ENCODE results near the gene SCGB3A1.
A peak's percentile ranks its signal among the peaks of the same experiment; 100 is the strongest.

Gene SCGB3A1

DNA sequence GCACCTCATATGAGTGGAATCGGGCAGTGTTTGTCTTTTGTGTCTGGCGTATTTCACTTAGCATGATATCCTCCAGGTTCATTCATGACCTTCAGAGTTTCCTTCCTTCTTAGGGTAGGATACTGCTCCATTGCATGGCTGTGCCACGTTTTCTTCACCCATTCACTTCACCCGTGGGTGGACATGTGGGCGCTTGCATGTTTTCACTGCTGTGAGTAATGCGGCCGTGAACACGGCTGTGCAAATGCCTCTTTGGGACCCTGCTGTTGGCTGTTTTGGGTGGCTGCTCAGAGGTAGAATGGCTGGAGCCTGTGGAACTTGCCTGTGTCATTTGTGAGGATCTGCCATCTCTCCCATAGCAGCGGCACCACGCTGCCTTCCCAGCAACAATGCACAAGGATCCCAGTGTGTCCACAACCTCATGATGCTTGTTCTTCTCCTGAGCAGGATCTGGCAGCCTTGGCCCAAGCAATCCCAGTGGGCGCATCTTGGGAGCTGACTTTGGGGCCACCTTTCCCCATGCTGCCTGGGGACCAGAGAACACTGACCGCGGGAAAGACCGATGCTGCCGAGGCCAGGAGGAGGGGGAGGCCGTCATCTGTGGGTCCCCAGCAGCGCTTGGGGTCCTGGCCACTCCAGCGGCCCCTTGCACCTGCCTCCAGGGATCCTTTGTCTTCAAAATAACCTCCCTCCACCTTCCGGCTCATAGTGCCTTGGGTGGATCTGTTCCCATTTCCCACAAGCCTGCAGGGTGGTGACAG, 2.3 kb upstream of the SCGB3A1 start:
- Histone ChIP-seq H3K4me3 (no peak overlapping the region), H3K36me3 (no peaks in the 10 kb centered on the region), H3K9ac (no peak overlapping the region), H3K9me3 (no peaks in the 10 kb centered on the region), H4K20me1 (peaks cover 19% of the 10 kb centered on the region), H3K4me1 (peaks cover 27% of the 10 kb centered on the region), H3K27ac (no peak overlapping the region), H3K27me3 (peaks cover 54% of the 10 kb centered on the region), H3K4me2 (no peak overlapping the region)
- TF ChIP-seq Cebpa-rat (IDR thresholded peaks at IDR 0.05) = no peak

- H3K9me3 ChIP-seq = no peaks in the 10 kb centered on the region
- peaks cover 12% of the 10 kb centered on the region for H3K4me1 ChIP-seq
- no peak for TF ChIP-seq Cebpa-rat (IDR thresholded peaks at IDR 0.05)
- H3K9ac ChIP-seq = no peak overlapping the region
- no peaks in the 10 kb centered on the region for H3K36me3 ChIP-seq
- no peak overlapping the region for H3K27ac ChIP-seq
- peaks cover 19% of the 10 kb centered on the region for H4K20me1 ChIP-seq
- no peak overlapping the region for H3K4me3 ChIP-seq
- peaks cover 54% of the 10 kb centered on the region for H3K27me3 ChIP-seq
- H3K4me2 ChIP-seq = no peak overlapping the region
These were observed 877 bp upstream of the SCGB3A1 start for GRCh38 chr5:180592176-180592575.

GRCh38 chr5:180590543-180591310, 572 bp downstream of the SCGB3A1 start:
- Histone ChIP-seq H3K27ac (no peak overlapping the region), H3K4me2 (no peak overlapping the region), H3K36me3 (no peaks in the 10 kb centered on the region), H3K4me1 (no peaks in the 10 kb centered on the region), H3K4me3 (no peak overlapping the region), H3K27me3 (peaks cover 54% of the 10 kb centered on the region), H3K9ac (no peak overlapping the region), H3K9me3 (no peaks in the 10 kb centered on the region), H4K20me1 (peaks cover 19% of the 10 kb centered on the region)
- no peak for TF ChIP-seq Cebpa-rat (IDR thresholded peaks at IDR 0.05)

DNA sequence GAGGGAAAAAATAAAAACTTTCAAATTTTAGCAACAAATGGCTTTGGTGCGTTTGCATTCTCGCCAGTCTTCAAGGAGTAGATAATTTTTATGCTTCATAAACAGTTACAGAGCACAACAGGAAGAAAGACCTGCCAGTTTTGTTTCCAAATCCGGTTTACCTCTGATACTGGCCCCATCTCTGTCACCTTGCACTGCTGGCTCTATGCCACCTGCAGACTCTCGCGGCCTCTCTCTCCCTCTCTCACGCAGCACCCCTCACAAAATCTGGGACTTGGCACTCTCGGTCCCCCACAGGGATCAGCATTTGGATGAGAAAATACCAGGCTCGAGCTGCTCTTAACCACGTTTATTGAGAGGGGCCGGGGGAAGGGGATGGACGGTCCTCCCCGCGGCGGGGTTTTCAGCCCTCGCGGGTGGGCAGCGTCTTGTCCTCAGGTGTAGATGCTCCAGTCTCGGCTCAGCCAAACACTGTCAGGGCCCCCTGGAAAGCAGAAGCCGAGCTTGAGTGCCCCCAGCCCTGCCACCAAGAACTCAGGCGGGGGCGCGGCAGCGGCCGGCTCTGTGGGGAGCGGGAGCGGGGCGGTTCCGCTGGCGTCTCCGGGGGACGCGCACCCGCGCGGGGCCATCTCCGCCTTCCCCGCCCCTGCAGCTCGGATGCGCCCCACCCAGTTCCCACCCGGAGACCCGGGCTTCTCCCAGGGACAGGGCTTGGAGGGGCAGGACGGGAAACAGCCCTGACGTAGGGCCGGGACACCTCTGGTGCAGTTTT, 1.3 kb downstream of the SCGB3A1 start:
- no peaks in the 10 kb centered on the region for H3K36me3 ChIP-seq
- H3K4me1 ChIP-seq = no peaks in the 10 kb centered on the region
- no peak overlapping the region for H3K9ac ChIP-seq
- peaks cover 54% of the 10 kb centered on the region for H3K27me3 ChIP-seq
- H3K4me3 ChIP-seq = no peak overlapping the region
- peaks cover 19% of the 10 kb centered on the region for H4K20me1 ChIP-seq
- no peak overlapping the region for H3K27ac ChIP-seq
- TF ChIP-seq Cebpa-rat (IDR thresholded peaks at IDR 0.05) = no peak
- H3K4me2 ChIP-seq = no peak overlapping the region
- H3K9me3 ChIP-seq = no peaks in the 10 kb centered on the region

- Histone ChIP-seq H3K4me3 (no peak overlapping the region), H3K9ac (no peak overlapping the region), H3K27me3 (peaks cover 32% of the 10 kb centered on the region), H4K20me1 (peaks cover 16% of the 10 kb centered on the region), H3K4me1 (no peaks in the 10 kb centered on the region), H3K27ac (no peak overlapping the region), H3K4me2 (no peak overlapping the region), H3K9me3 (no peaks in the 10 kb centered on the region), H3K36me3 (no peaks in the 10 kb centered on the region)
- 0 out of 2 replicates have a peak, but pooled peaks have one; percentile 23 for TF ChIP-seq Cebpa-rat (IDR thresholded peaks at IDR 0.05)
These were observed 4.4 kb downstream of the SCGB3A1 start for GRCh38 chr5:180586870-180587269.

GRCh38 chr5:180586204-180586603, 5.1 kb downstream of the SCGB3A1 start:
- Histone ChIP-seq H3K9ac (no peak overlapping the region), H3K4me2 (no peak overlapping the region), H3K27me3 (peaks cover 25% of the 10 kb centered on the region), H4K20me1 (peaks cover 9% of the 10 kb centered on the region), H3K9me3 (no peaks in the 10 kb centered on the region), H3K36me3 (no peaks in the 10 kb centered on the region), H3K27ac (no peak overlapping the region), H3K4me3 (no peak overlapping the region), H3K4me1 (no peaks in the 10 kb centered on the region)
- no peak for TF ChIP-seq Cebpa-rat (IDR thresholded peaks at IDR 0.05)

- no peak for TF ChIP-seq Cebpa-rat (IDR thresholded peaks at IDR 0.05)
- Histone ChIP-seq H3K36me3 (peaks cover 10% of the 10 kb centered on the region), H3K4me2 (no peak overlapping the region), H3K4me3 (no peak overlapping the region), H4K20me1 (no peaks in the 10 kb centered on the region), H3K9ac (no peak overlapping the region), H3K27me3 (peaks cover under 1% of the 10 kb centered on the region; the same call in 1 of the 2 replicates), H3K9me3 (no peaks in the 10 kb centered on the region), H3K4me1 (no peaks in the 10 kb centered on the region), H3K27ac (no peak overlapping the region)
These were observed 7.6 kb downstream of the SCGB3A1 start for GRCh38 chr5:180583738-180584137.

DNA sequence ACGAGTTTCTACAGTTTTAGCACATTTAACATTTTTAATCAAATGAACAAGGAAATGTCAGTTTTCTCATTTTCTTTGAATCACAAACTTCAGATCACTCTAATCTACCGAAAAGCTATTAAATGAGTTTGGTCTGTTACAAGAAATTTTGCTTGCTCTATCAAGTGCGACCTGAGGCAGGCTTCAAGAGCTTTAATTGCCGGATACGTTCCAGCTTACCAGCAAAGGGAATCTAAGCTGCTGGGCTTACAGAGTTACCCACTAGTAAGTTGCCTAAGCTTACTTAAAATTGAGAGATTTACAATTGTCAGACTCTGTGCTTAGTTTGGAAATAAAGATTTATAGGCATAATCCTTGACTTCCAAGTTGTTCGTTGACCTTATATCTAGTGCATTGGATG, 10.6 kb downstream of the SCGB3A1 start:
- Histone ChIP-seq H3K27me3 (no peaks in the 10 kb centered on the region), H3K9me3 (no peaks in the 10 kb centered on the region), H3K27ac (no peak overlapping the region), H3K9ac (no peak overlapping the region), H3K4me3 (no peak overlapping the region), H3K4me2 (no peak overlapping the region), H3K4me1 (no peaks in the 10 kb centered on the region), H4K20me1 (no peaks in the 10 kb centered on the region), H3K36me3 (peaks cover 41% of the 10 kb centered on the region)
- TF ChIP-seq Cebpa-rat (IDR thresholded peaks at IDR 0.05) = no peak

DNA sequence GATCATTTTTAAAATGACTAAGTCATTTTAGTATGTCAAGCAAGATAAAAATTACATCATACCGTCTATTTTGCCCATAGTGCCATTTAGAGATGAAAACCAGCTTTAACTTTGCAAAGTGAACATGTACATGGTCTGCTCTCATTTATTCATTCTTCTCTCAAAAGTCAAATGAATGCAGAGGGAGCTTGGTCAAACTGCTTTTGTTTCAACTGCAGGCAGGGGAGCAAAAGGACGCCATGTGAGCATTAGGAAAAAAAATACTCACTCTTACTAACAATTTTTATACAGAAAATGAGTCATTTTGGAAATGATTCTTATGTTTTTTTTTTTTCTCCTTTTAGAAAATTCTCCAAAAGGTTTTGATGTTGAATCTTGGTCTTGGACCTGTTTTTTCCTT, 15.7 kb downstream of the SCGB3A1 start:
- no peak for TF ChIP-seq Cebpa-rat (IDR thresholded peaks at IDR 0.05)
- Histone ChIP-seq H4K20me1 (no peaks in the 10 kb centered on the region), H3K9ac (no peak overlapping the region), H3K36me3 (peaks cover 92% of the 10 kb centered on the region), H3K27ac (no peak overlapping the region), H3K4me1 (no peaks in the 10 kb centered on the region), H3K4me2 (no peak overlapping the region), H3K27me3 (no peaks in the 10 kb centered on the region), H3K4me3 (no peak overlapping the region), H3K9me3 (no peaks in the 10 kb centered on the region)
